Measurements from ENCODE around the gene ZNF281.
A peak's percentile ranks its signal among the peaks of the same experiment; 100 is the strongest.
"Not testable (repeated sequence)": the region's sequence is repeated elsewhere in the genome, so short reads cannot be mapped to it uniquely, and the experiment has no call there.

The ZNF281 gene, protein sequence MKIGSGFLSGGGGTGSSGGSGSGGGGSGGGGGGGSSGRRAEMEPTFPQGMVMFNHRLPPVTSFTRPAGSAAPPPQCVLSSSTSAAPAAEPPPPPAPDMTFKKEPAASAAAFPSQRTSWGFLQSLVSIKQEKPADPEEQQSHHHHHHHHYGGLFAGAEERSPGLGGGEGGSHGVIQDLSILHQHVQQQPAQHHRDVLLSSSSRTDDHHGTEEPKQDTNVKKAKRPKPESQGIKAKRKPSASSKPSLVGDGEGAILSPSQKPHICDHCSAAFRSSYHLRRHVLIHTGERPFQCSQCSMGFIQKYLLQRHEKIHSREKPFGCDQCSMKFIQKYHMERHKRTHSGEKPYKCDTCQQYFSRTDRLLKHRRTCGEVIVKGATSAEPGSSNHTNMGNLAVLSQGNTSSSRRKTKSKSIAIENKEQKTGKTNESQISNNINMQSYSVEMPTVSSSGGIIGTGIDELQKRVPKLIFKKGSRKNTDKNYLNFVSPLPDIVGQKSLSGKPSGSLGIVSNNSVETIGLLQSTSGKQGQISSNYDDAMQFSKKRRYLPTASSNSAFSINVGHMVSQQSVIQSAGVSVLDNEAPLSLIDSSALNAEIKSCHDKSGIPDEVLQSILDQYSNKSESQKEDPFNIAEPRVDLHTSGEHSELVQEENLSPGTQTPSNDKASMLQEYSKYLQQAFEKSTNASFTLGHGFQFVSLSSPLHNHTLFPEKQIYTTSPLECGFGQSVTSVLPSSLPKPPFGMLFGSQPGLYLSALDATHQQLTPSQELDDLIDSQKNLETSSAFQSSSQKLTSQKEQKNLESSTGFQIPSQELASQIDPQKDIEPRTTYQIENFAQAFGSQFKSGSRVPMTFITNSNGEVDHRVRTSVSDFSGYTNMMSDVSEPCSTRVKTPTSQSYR

DNA sequence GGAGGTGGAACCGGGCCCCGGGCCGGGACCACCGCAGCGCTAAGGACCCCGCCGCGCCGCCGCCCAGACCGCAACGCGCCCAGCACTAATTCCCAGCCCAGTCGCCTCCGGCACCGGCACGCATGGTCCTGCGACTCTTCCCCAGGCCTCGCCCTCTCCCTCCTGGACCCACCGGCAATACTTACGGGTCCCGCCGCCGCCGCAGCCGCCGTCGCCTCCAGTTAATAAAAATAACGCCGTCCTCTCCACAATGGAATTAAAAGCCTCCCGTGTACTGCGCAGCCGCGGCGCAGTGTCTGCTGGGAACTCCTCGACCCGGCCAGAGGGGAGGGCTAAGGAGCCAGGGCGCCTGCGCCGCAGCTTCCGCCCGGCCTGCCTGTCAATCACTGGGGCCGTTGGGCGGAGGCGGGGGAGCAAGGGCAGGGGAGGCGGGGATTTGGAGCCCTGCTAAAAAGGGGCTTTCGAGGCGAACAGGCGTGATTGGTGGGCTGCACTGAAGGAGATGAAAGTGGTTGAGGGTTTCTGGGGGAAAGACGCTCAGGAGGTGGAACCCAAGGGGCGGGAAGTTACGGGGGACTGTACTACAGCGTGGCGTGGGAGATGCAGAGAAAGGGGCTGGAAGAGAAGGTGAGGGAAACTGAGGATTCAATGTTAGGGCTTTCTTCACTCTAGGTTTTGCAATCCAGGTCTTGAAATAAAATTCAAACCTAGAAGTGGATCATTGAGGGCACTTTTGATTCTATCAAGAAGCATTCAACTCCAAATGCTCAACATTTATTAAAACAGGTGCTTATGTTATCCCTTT is at the start of gene ZNF281:
ZNF281 (minus strand) TSS at position 276 of the 805 bp plus-strand sequence. CDS start 331 bp downstream, outside the sequence.
- peak; percentile 74 for DNase-seq

DNA sequence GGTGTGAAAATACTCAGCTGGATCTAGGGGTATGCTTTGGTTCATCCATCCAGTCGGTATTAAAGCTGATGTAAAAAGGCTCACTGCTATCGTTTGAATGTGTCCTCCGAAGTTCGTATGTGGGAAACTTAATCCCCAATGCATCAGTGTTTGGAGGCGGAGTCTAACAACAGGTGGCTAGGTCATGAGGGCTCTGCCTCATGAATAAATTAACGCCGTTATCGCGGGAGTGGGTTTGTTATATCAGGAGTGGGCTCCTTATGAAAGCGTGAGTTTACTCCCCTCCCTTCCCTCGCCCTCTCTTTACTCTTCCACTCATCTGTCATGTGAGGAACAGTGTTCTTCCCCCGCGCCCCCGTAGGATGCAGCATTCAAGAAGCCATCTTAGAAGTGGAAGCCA is 48.9 kb upstream of the ZNF281 start:
- DNase-seq, result no peak

DNA sequence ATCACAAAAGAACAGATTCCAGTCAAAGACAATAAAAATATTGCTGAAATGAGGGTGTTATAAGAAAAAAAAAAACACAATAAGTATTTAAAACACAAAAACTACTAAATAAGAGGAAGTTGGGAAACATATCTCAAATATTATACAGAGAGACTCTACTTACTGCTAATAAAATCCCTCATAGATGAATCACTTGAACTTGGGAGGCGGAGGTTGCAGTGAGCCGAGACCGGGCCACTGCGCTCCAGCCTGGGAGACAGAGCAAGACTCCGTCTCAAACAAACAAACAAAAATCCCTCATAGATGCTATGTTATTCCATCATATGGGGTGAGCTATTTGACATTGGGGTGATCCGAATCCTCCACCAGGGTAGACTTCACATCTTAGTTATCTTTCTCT is 48.0 kb upstream of the ZNF281 start:
- no peak for DNase-seq

DNA sequence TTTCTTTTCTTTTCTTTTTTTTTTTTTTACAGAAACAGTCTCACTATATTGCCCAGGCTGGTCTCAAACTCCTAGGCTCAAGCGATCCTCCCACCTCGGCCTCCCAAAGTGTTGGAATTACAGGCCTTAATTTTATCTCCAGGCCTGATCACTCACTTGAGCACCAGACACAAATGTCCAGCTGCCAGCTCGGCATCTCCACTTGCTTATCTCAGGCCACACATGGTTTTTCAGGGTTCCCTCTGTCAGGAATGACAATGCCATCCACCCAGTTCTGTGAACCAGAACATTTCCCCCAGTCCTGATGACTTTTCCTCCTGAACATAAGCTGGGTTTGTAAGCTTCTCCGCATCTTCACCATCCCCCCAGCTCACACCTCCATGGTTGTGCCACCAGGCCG is 44.6 kb upstream of the ZNF281 start:
- no peak for DNase-seq

DNA sequence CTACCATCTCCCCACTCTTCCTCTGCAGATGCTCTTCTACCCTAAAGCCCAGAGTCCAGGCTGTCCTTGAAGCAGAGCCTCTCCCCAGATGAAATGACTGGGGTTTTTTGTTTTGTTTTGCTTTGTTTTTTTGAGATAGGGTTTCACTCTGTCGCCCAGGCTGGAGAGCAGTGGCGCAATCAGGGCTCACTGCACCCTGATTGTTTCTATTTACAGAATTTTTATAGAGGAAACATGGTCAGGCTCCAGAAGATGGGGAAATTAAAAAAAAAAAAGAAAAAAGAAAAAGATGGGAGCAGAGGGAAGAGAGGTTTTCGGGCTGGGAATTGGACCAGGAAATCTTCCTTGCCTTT is 43.7 kb upstream of the ZNF281 start:
- DNase-seq, result no peak

DNA sequence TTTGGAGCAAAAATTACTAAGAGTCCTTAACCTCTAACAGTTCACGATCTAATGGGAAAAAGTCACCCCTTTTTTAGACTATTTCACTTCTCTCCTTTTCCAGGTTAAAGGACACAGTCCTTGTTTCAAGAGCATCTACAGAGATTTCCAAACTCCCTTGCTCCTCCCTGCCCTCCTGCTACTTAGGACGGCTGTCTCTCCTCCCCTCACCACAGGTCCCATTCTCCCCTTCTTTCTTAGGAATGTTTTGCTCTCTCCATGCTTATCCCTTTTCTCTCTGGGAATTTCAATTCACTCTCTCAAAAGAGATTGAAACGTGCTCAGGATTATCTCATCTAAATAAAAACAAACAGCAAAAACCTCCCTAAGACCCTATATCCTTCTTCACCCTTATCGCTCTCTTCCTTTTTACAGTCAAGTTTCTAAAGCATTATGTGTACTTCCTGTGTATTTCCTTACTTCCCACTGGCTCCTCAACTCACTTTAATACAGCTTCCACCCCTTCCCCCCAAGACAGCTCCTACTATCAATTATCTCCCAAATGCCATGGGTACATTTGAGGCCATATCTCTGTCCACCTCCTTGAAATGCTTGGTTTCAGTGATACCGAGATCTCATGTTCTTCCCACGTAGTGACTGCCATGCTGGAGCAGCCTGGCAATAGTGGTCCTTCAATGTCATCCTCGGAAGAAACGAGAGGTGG is 43.2 kb upstream of the ZNF281 start:
- no peak for DNase-seq

DNA sequence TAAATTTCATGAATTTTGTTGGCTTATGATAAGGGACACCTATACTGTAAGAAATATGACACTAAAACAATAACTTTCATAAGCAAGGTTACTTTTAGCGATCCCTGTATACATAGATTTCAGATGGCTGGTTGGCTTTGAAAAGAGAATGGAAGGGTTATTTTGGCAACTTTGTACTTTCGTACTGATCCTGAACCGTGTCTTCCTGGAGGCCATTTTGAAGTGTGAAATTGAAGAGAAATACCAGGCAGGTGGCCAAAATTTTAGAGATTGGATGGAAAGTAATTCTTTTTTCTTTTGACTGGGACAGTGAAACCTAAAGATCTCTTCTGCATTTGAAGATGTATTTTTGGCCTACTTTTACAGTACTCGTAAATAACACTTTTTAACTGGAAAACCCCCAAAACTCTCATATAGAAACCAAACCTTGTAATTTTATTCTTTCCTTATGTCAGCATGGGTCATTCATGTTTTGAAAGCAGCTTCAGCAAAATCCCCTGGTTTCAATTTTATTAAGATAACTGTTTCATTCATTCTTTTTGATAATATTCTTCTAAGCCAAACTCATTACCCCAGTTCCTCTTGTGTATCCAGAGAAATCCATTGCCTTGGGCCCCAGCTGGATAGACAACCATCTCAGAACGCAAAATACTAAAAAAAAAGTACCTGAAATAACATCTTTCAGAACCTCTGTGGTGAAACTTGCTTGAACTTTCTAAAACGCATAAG is 38.4 kb upstream of the ZNF281 start:
- DNase-seq, result no peak

DNA sequence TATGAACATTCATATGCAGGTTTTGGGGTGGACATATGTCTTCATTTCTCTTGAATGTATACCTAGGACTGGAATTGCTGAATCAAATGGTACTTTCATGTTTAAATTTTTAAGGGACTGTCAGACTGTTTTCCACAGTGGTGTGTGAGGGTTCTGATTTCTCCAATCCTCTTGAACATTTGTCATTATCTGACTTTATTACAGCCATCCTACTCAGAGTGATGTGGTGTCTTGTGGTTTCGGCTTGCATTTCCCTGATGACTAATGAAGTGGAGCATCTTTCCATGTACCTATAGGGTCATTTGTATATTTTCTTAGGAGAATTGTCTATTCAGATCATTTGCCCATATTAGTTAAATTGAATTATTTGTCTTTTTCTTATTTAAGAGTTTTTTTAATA is 35.4 kb upstream of the ZNF281 start:
- DNase-seq, result no peak

DNA sequence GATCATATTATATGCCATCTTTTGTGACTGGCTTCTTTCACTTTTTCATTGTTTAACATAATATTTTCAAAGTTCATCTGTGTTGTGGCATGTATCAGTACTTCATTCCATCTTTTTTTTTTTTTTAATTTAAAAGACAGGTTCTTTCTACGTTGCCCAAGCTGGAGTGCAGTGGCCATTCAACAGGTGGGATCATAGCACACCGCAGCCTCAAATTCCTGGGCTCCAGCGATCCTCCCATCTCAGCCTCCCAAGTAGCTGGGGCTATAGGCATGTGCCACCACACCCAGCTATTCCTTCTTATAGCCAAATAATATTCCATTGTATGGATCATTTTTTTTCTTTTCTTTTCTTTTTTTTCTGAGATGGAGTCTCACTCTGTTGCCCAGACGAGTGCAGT is 34.6 kb upstream of the ZNF281 start:
- no peak for DNase-seq

DNA sequence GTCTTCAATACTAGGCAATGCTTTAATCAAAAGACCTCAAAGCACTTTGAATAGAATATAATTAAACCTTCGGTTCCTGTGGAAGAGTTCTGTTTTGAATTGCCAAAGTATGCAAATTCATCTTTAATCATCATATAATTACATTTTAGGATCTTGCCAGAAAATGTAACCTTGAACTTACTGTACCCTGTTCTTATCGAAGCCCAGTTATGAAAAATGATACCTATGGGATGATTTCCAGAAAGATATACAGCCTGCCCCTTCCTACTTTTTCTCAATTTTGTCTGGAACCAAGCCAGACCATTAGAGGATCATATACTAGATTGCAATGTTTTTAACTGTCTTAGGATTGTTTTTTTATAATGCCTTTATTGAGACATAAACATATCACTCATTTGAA is 34.0 kb upstream of the ZNF281 start:
- DNase-seq, result no peak

DNA sequence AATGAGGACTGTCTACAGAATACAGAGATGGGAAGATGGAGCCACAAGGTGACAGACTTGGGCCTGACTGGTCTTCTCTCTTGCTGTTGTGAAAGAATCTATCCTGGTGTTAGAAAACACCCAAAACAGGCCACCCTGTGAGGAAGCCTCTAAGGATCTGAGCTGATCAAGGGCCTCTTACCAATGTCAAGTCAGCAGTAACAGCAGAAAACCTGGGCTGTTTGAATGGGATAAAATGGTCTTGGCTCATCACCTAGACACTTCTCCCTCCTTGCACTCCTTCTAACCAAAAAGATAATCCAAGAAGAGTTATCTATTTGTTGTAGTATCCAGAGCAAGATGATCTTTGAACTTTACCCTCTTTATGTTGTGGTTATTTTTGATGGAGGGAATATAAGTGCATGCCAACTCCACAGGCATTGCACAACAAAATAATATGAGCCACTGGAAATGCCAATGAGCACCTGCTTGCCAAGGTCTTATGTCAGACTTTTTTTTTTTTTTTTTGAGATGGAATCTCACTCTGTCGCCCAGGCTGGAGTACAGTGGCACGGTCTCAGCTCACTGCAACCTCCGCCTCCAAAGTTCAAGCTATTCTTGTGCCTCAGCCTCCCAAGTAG is 32.8 kb upstream of the ZNF281 start:
- DNase-seq, result no peak

DNA sequence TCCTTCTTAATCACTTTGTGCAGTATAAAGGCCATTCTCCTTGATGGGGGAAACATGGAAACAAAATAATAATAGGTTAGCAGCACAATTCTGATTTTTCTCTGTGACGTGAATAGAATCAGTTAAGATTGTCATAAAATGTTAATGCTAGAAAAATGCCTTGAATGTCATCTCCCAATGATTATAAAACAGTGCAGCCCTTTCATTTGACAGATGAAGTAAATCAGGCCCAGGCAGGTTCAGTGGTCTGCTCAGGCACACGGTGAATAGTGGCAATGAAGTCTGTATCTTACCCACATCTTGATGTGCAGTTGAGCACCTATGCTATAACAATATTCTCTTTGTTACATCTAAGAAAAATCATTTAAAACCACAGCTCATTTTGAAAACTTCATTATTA is 32.2 kb upstream of the ZNF281 start:
- no peak for DNase-seq

DNA sequence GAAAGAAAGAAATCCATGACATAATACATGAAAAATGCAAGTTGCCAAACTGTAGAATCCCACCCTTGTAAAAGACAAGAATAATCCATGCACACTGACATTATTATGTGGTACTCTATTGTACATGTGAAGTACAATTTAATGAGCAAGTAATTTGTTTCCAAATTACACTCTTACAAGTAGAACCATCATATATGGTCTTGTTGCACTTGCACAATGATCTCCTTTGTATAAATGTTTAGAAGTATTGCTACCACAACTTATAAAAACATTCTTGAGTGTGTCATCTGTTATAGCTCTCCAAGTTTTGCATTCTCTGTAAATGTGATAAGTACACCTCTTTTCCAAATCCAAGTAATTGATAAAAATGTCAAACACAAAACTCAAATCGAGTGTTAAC is 29.1 kb upstream of the ZNF281 start:
- DNase-seq, result no peak

DNA sequence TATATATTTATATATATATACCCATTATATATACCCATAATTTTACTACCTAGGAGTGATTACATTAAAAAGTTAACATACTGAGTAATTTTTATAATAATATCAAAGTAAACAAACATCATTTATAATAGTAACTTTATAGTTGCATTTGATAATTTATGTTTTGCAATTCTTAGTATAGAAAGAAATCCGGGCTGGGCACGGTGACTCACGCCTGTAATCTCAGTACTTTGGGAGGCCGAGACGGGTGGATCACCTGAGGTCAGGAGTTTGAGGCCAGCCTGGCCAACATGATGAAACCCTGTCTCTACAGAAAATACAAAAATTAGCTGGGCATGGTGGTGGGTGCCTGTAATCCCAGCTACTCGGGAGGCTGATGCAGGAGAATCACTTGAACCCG is 28.6 kb upstream of the ZNF281 start:
- DNase-seq, result not testable (repeated sequence)

DNA sequence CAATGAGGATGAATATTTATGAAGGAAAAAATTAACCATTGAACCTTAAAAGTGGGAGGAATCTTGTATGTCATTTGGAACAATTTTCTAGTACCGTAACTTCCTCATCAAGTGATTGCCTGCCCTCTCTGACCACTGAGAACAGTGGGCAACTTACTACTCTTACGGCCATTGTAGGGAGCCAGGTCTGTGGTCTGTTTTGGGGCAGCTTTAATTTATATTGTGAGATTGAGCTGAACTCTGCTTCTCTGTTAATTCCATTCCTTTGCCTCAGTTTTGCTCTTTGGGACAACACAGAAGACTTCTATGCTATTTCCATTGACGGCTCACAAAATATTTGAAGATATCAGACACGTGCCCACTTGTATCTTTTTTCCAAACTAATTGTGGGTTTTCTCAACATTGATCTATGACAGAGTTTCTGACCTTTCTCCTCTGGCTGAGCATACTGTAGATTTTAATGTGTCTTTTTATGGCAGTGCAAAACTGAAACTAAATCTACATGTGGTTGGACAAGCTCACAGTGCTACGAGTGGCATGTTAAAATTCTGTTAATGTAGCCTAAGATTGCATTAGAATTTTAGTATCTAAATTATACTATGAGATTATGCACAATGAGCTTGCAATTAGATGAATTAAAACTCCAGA is 27.8 kb upstream of the ZNF281 start:
- no peak for DNase-seq

DNA sequence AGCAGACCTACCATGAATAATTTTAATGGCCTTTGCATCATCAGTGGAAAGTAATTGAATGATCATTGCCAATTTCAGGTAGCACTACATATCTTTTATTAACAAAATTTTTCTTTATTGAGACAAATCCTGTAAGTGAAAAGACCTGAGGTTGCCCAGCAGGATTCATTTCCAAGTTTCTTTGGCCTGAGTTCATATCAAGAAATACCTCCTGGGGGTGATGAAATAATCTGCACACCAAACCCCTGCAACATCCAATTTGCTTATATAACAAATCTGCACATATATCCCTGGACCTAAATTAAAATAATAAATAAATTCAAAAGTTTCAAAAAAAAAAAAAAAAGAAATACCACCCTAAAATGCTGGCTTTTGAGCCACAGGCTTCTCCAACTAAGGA is 27.3 kb upstream of the ZNF281 start:
- no peak for DNase-seq

DNA sequence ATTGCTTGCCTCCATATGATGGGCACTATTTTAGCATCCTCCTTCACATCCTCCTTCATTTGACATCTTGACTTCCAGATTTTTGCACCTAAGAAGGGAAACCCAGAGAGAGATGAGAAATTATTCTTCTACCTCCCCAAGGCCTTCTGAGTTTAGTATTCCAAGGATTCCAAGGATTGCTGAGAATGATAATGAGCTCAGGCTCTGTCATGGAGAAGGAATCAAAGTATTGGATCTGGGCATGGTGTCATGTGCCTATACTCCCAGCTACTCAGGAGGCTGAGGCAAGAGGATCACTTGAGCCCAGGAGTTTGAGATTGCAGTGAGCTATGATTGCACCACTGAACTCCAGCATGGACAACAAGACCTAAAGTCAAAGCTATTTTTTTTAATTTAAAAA is 26.6 kb upstream of the ZNF281 start:
- DNase-seq, result no peak

DNA sequence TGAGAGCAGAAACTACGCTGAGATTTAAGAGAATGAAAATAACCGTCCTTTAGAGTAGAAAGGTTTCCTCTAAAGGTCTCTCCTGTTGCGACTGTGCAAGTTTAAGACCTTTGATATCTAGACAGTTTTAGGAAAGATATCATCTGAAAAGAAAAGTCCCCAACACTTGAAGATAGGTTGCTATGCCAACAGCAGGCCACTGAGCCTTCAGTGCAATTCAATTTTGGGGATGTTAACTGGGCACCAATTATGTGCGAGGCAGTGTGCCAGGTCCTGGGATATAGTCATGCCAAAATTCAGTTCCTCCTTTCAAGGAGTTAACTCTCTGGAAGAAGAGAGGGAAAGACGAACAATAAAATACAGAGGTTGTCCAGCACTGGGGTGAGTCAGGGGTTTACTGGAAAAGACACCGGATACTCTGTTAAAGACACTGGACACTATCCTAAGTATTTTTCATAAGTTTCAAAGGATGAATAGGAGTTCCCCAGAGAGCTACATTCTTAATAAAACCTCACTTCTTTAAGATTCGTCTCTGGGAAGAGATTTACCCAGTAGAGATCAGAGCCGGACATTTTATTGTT is 25.5 kb upstream of the ZNF281 start:
- DNase-seq, result no peak

DNA sequence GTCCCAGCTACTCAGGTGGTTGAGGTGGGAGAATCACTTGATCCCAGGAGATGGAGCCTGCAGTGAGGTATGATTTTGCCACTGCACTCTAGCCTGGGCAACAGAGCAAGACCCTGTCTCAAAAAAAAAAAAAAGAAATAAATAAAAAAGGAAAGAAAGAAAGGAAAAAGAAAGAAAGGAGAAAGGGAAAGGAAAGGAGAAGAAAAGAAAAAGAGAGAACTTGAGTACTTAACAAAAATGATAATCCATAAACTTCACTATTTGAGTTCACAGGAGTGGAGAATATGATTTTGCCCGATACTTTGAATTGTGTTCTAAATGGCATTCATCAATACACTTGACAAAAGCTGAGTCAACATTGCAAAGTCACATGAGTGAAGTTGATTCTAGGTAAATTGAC is 23.8 kb upstream of the ZNF281 start:
- no peak for DNase-seq

DNA sequence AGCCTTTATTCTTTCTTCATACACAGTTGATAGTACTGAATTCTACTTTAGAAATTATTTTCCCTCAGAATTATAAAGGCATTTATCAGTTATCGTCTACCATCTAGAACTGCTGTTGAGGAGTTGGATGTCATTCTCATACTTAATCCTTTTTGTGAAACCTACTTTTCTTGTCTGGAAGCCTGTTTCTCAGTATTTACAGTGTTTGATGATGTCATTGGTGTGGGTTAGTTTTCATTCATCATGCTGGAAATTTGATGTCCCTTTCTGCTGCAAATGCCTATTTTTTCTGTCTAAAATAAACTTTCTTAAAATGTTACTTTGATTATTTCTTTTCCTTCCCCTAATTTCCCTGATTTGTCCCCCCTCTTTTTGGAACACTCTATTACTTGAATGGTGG is 22.8 kb upstream of the ZNF281 start:
- no peak for DNase-seq

Measured in SHP77 treated with DMSO at 0.1 percent for 48 hours (cell line).